WTC11 (cell line): ENCODE measurements around the gene SEMA4D. TPM values are rescaled to one million over a fixed set of nuclear protein-coding genes. Genes with fewer than 3 reads are reported as not detected.

Experiments used
- ATAC-seq: fragments of 200-7000 bp; cut with Tn5 transposase; 2 replicates; pipeline ENCODE4 v1.10.0; 2021; ENCODE audit warnings: mild to moderate bottlenecking, moderate library complexity
- CTCF ChIA-PET: fragments of 300-600 bp; sonication (Branson Sonifier 250); formaldehyde crosslinking; loops from one replicate; lab custom pipeline; 2021; ENCODE audit warnings: antibody characterized with exemption; lab: Charles Lee
- POLR2A ChIA-PET: fragments of 350-600 bp; sonication (Branson Sonifier 250); formaldehyde crosslinking; loops from one replicate; lab custom pipeline; 2021; ENCODE audit warnings: antibody characterized with exemption; lab: Charles Lee
- DNase-seq: peaks from one replicate; pipeline ENCODE4 v3.0.0; 2021; ENCODE audit warnings: low spot score
- H3K27ac Mint-ChIP-seq: 2 replicates; pipeline ENCODE4 v1.8.0; 2021; ENCODE audit warnings: mixed read lengths
- H3K27me3 Mint-ChIP-seq: 2 replicates; pipeline ENCODE4 v1.8.0; 2021; ENCODE audit warnings: low read depth, mild to moderate bottlenecking, moderate library complexity, mixed read lengths
- H3K36me3 Mint-ChIP-seq: 2 replicates; pipeline ENCODE4 v1.8.0; 2021; ENCODE audit warnings: mixed read lengths
- H3K4me1 Mint-ChIP-seq: 2 replicates; pipeline ENCODE4 v1.8.0; 2022; ENCODE audit warnings: mixed read lengths
- H3K4me3 Mint-ChIP-seq: 2 replicates; pipeline ENCODE4 v1.8.0; 2021; ENCODE audit warnings: mild to moderate bottlenecking, moderate library complexity, mixed read lengths
- H3K9me3 Mint-ChIP-seq: 2 replicates; pipeline ENCODE4 v1.8.0; 2021; ENCODE audit warnings: mixed read lengths
- CREM ChIP-seq: sonication (generic); formaldehyde crosslinking; IDR thresholded peaks from 2 replicates; pipeline ENCODE4 v1.8.1; 2022; ENCODE audit warnings: mild to moderate bottlenecking, missing genetic modification reagents, moderate library complexity
- ELF4 ChIP-seq: sonication (generic); formaldehyde crosslinking; IDR thresholded peaks from 2 replicates; pipeline ENCODE4 v1.8.1; 2022; ENCODE audit warnings: low read depth, mild to moderate bottlenecking, moderate library complexity, missing genetic modification reagents
- ESRRA ChIP-seq: sonication (generic); formaldehyde crosslinking; IDR thresholded peaks from 2 replicates; pipeline ENCODE4 v1.8.1; 2022; ENCODE audit warnings: mild to moderate bottlenecking, missing genetic modification reagents, borderline replicate concordance
- ETV6 ChIP-seq: sonication (generic); formaldehyde crosslinking; IDR thresholded peaks from 2 replicates; pipeline ENCODE4 v1.8.1; 2022; ENCODE audit warnings: mild to moderate bottlenecking, missing genetic modification reagents
- GRHL2 ChIP-seq: fragments of 250-450 bp; sonication (Bioruptor Pico); IDR thresholded peaks from 2 replicates; pipeline ENCODE4 v1.8.0; 2022; ENCODE audit warnings: mild to moderate bottlenecking, moderate library complexity; ENCODE audit not compliant: insufficient replicate concordance, severe bottlenecking
- GTF2I ChIP-seq: fragments of 250-450 bp; sonication (Bioruptor Pico); conservative IDR thresholded peaks from 2 replicates; pipeline ENCODE4 v1.4.0; 2021; ENCODE audit warnings: mild to moderate bottlenecking
- HMGA2 ChIP-seq: fragments of 250-450 bp; sonication (Bioruptor Pico); IDR thresholded peaks from 2 replicates; pipeline ENCODE4 v1.4.0; 2021; ENCODE audit warnings: mild to moderate bottlenecking, moderate library complexity
- IRF2 ChIP-seq: sonication (generic); formaldehyde crosslinking; IDR thresholded peaks from 2 replicates; pipeline ENCODE4 v1.8.0; 2022; ENCODE audit warnings: low read depth, missing genetic modification reagents, borderline replicate concordance
- JAZF1 ChIP-seq: fragments of 250-450 bp; sonication (Bioruptor Pico); IDR thresholded peaks from 2 replicates; pipeline ENCODE4 v1.9.0; 2021; ENCODE audit warnings: moderate library complexity, mild to moderate bottlenecking, inconsistent platforms
- JUN ChIP-seq: sonication (generic); formaldehyde crosslinking; IDR thresholded peaks from 2 replicates; pipeline ENCODE4 v1.8.0; 2023; ENCODE audit warnings: mild to moderate bottlenecking, missing genetic modification reagents
- KAT7 ChIP-seq: sonication (generic); formaldehyde crosslinking; IDR thresholded peaks from 2 replicates; pipeline ENCODE4 v1.8.1; 2023; ENCODE audit warnings: missing genetic modification reagents, mild to moderate bottlenecking, borderline replicate concordance
- MAX ChIP-seq: sonication (generic); formaldehyde crosslinking; IDR thresholded peaks from 2 replicates; pipeline ENCODE4 v1.8.0; 2022; ENCODE audit warnings: mild to moderate bottlenecking, missing genetic modification reagents
- NFE2L1 ChIP-seq: sonication (generic); formaldehyde crosslinking; IDR thresholded peaks from 2 replicates; pipeline ENCODE4 v1.8.1; 2023; ENCODE audit warnings: missing genetic modification reagents
- RELA ChIP-seq: sonication (generic); formaldehyde crosslinking; IDR thresholded peaks from 2 replicates; pipeline ENCODE4 v1.8.1; 2022; ENCODE audit warnings: missing genetic modification reagents, mild to moderate bottlenecking, borderline replicate concordance
- SMAD3 ChIP-seq: sonication (generic); formaldehyde crosslinking; IDR thresholded peaks from 2 replicates; pipeline ENCODE4 v1.8.0; 2022; ENCODE audit warnings: missing genetic modification reagents, mild to moderate bottlenecking, borderline replicate concordance
- SOX15 ChIP-seq: fragments of 250-450 bp; sonication (Bioruptor Pico); IDR thresholded peaks from 2 replicates; pipeline ENCODE4 v1.9.0; 2021; ENCODE audit warnings: mild to moderate bottlenecking
- SP1 ChIP-seq: sonication (generic); formaldehyde crosslinking; conservative IDR thresholded peaks from 2 replicates; pipeline ENCODE4 v1.8.1; 2022; ENCODE audit warnings: missing genetic modification reagents
- TEAD1 ChIP-seq: sonication (generic); formaldehyde crosslinking; IDR thresholded peaks from 2 replicates; pipeline ENCODE4 v1.8.0; 2022; ENCODE audit warnings: mild to moderate bottlenecking, missing genetic modification reagents
- TEAD4 ChIP-seq: sonication (generic); formaldehyde crosslinking; IDR thresholded peaks from 2 replicates; pipeline ENCODE4 v1.8.0; 2022; ENCODE audit warnings: mild to moderate bottlenecking, missing genetic modification reagents
- TP53 ChIP-seq: sonication (generic); formaldehyde crosslinking; IDR thresholded peaks from 2 replicates; pipeline ENCODE4 v1.8.1; 2023; ENCODE audit warnings: mild to moderate bottlenecking, missing genetic modification reagents
- ZNF121 ChIP-seq: sonication (generic); formaldehyde crosslinking; IDR thresholded peaks from 2 replicates; pipeline ENCODE4 v1.8.0; 2023; ENCODE audit warnings: missing genetic modification reagents
- ZNF138 ChIP-seq: sonication (generic); formaldehyde crosslinking; conservative IDR thresholded peaks from 2 replicates; pipeline ENCODE4 v1.8.1; 2022; ENCODE audit warnings: mild to moderate bottlenecking, moderate library complexity, missing genetic modification reagents
- ZNF232 ChIP-seq: sonication (generic); formaldehyde crosslinking; IDR thresholded peaks from 2 replicates; pipeline ENCODE4 v1.8.0; 2022; ENCODE audit warnings: mild to moderate bottlenecking, missing genetic modification reagents
- ZNF423 ChIP-seq: fragments of 250-450 bp; sonication (Bioruptor Pico); IDR thresholded peaks from 2 replicates; pipeline ENCODE4 v2.1.2; 2022; ENCODE audit warnings: mild to moderate bottlenecking, moderate library complexity
- total RNA-seq: library from RNA; stranded (reverse); gene quantifications from 3 replicates; pipeline ENCODE4 v1.2.3, GENCODE V29; 2021
- TF ChIP-seq, protein P1 (sequence below): sonication (generic); formaldehyde crosslinking; IDR thresholded peaks from 2 replicates; pipeline ENCODE4 v1.8.1; 2022; ENCODE audit warnings: mild to moderate bottlenecking, moderate library complexity, missing genetic modification reagents
- TF ChIP-seq, protein P2 (sequence below): sonication (generic); formaldehyde crosslinking; IDR thresholded peaks from 2 replicates; pipeline ENCODE4 v1.8.0; 2023; ENCODE audit warnings: mild to moderate bottlenecking, missing genetic modification reagents
- TF ChIP-seq, protein P3 (sequence below): sonication (generic); formaldehyde crosslinking; IDR thresholded peaks from 2 replicates; pipeline ENCODE4 v1.8.0; 2023; ENCODE audit warnings: missing genetic modification reagents

The SEMA4D gene
- total RNA-seq, 1 experiment from 2014 or later = 67.8 TPM

DNA sequence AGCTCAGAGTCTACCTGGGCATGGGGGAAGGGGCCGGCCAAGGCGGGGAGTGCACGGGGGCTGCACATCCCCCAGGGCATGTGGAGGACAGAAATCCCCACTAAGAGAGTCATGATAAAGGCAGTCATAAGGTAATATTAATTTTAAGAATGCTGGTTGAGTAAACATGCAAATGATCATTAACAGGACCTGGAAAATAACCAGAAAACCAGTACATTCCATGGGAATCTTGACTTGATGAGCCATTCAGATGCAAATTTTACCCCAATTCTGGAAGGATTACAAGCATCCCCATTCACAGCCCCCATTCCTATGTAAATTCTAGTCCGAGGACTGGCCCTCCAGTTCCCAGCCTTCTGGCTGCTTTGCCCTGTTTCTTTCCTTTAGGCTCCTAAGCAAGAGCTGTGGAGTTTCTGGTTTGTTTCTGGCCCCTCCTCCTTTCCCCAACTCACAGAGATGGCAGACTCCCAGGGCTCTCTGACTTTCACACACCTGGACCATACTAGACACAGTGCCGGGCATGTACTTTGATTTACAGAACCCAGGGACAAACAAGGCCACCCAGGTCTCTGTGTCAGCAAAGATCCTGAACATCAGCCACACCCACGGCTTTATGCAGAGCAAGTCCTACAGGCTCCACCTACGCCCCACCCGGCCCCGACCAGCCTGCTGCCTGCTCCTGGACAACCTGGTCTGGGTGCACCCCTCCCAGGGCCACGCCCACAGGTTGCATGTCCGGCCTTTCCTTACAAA is 62.7 kb downstream of the SEMA4D start:
- Mint-ChIP-seq H3K9me3 (no peaks in the 10 kb centered on the region), H3K27ac (peak overlapping the region; percentile 100), H3K36me3 (no peaks in the 10 kb centered on the region), H3K4me1 (peaks cover 90% of the 10 kb centered on the region), H3K27me3 (no peaks in the 10 kb centered on the region), H3K4me3 (peak overlapping the region; percentile 62)
- TF ChIP-seq ZNF121 (CRISPR knock-in tag) (peak; percentile 84), ZNF232 (CRISPR knock-in tag) (0 out of 2 replicates have a peak, but pooled peaks have one; percentile 64), TEAD1 (CRISPR knock-in tag) (peak; percentile 43; the same call in 1 of the 2 replicates), RELA (CRISPR knock-in tag) (no peak), NFE2L1 (CRISPR knock-in tag) (no peak), SP1 (peak; percentile 76), ETV6 (0 out of 2 replicates have a peak, but pooled peaks have one; percentile 36), SMAD3 (CRISPR knock-in tag) (0 out of 2 replicates have a peak, but pooled peaks have one; percentile 27)
- peak; percentile 93 for DNase-seq
- CTCF ChIA-PET = interaction anchor here (0.9 to 3.1 kb wide), 7 partner anchors 16 to 158 kb away, joined by 3 to 16 read pairs (median 5); no protein-coding TSS in a partner anchor
- POLR2A ChIA-PET = interaction anchor here (0.6 to 1.3 kb wide), 2 partner anchors 88 to 99 kb away, joined by 3 read pairs; no protein-coding TSS in a partner anchor
- ATAC-seq = peak; percentile 90

DNA sequence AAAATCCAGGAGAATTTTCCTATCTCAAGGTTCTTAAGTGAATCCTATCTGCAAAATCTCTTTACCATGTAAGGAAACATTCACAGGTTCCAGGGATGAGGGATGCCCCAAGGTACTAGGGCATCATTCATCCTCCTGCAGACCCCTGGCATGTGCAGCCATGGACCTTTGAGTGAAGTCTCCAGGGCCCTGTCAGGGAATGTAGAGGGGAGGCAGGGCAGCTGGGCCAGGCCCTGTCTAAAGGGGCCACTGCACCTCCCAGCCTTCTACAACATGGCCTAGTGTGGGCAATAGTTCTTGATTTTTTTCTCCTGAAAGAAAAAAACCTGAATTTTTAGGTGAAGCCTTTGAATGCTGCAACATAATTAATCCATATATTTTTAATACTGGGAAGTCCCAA is 63.3 kb downstream of the SEMA4D start:
- Mint-ChIP-seq H3K27ac (peak overlapping the region; percentile 100), H3K27me3 (no peaks in the 10 kb centered on the region), H3K4me1 (peaks cover 90% of the 10 kb centered on the region), H3K9me3 (no peaks in the 10 kb centered on the region), H3K36me3 (no peaks in the 10 kb centered on the region), H3K4me3 (peak overlapping the region; percentile 62)
- TF ChIP-seq HMGA2 (no peak), GRHL2 (CRISPR knock-in tag) (no peak), TP53 (CRISPR knock-in tag) (no peak), SOX15 (CRISPR knock-in tag) (no peak), CREM (CRISPR knock-in tag) (no peak), GTF2I (CRISPR knock-in tag) (no peak), SP1 (no peak), KAT7 (CRISPR knock-in tag) (no peak), JAZF1 (CRISPR knock-in tag) (no peak), MAX (CRISPR knock-in tag) (no peak), ETV6 (no peak), ELF4 (CRISPR knock-in tag) (no peak), ESRRA (CRISPR knock-in tag) (no peak)
- TF ChIP-seq, protein P1, sequence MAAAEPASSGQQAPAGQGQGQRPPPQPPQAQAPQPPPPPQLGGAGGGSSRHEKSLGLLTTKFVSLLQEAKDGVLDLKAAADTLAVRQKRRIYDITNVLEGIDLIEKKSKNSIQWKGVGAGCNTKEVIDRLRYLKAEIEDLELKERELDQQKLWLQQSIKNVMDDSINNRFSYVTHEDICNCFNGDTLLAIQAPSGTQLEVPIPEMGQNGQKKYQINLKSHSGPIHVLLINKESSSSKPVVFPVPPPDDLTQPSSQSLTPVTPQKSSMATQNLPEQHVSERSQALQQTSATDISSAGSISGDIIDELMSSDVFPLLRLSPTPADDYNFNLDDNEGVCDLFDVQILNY (CRISPR knock-in tag) = no peak
- CTCF ChIA-PET = interaction anchor here (1.2 to 3.1 kb wide), 6 partner anchors 17 to 159 kb away, joined by 3 to 16 read pairs (median 5); no protein-coding TSS in a partner anchor
- POLR2A ChIA-PET = interaction anchor here (0.6 kb wide), 1 partner anchor 89 kb away, joined by 3 read pairs; no protein-coding TSS in a partner anchor
- ATAC-seq (peak; percentile 6), DNase-seq (no peak)

DNA sequence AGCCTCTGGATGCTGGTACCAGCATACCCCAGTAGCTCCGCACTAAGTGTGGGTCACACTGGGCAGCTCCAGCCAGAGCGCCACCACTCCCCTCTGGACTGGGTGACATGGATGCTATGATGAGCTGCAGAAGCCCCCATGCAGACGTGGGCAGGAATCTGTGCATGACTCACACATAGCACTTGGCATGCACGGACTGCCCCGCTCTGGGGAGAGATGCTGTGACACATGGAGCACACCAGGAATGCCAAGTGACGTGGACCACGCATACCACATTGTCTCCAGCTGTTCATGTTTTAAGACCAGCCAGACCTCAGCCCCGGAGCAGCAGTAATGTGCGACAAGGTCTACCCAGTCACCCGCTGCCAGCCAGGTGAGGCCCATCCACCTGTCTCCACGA is 64.1 kb downstream of the SEMA4D start:
- no peak for ATAC-seq
- Mint-ChIP-seq H3K4me3 (no peak overlapping the region), H3K4me1 (peaks cover 91% of the 10 kb centered on the region), H3K36me3 (no peaks in the 10 kb centered on the region), H3K9me3 (no peaks in the 10 kb centered on the region), H3K27ac (peak overlapping the region; percentile 100), H3K27me3 (no peaks in the 10 kb centered on the region)
- POLR2A ChIA-PET = no interaction called here
- CTCF ChIA-PET = interaction anchor here (3.1 kb wide), 1 partner anchor 115 kb away, joined by 16 read pairs; no protein-coding TSS in a partner anchor
- no peak for DNase-seq
- no peak for TF ChIP-seq MAX (CRISPR knock-in tag)
- no peak for TF ChIP-seq TEAD4 (CRISPR knock-in tag)
- TF ChIP-seq, protein P2, sequence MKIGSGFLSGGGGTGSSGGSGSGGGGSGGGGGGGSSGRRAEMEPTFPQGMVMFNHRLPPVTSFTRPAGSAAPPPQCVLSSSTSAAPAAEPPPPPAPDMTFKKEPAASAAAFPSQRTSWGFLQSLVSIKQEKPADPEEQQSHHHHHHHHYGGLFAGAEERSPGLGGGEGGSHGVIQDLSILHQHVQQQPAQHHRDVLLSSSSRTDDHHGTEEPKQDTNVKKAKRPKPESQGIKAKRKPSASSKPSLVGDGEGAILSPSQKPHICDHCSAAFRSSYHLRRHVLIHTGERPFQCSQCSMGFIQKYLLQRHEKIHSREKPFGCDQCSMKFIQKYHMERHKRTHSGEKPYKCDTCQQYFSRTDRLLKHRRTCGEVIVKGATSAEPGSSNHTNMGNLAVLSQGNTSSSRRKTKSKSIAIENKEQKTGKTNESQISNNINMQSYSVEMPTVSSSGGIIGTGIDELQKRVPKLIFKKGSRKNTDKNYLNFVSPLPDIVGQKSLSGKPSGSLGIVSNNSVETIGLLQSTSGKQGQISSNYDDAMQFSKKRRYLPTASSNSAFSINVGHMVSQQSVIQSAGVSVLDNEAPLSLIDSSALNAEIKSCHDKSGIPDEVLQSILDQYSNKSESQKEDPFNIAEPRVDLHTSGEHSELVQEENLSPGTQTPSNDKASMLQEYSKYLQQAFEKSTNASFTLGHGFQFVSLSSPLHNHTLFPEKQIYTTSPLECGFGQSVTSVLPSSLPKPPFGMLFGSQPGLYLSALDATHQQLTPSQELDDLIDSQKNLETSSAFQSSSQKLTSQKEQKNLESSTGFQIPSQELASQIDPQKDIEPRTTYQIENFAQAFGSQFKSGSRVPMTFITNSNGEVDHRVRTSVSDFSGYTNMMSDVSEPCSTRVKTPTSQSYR (CRISPR knock-in tag) = no peak
- no peak for TF ChIP-seq ELF4 (CRISPR knock-in tag)
- TF ChIP-seq IRF2 = no peak
- no peak; the same call in 1 of the 2 replicates for TF ChIP-seq ZNF138 (CRISPR knock-in tag)
- no peak for TF ChIP-seq SP1
- TF ChIP-seq, protein P3, sequence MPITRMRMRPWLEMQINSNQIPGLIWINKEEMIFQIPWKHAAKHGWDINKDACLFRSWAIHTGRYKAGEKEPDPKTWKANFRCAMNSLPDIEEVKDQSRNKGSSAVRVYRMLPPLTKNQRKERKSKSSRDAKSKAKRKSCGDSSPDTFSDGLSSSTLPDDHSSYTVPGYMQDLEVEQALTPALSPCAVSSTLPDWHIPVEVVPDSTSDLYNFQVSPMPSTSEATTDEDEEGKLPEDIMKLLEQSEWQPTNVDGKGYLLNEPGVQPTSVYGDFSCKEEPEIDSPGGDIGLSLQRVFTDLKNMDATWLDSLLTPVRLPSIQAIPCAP = no peak
- no peak for TF ChIP-seq ZNF232 (CRISPR knock-in tag)
- no peak for TF ChIP-seq JUN
- no peak for TF ChIP-seq ZNF423 (CRISPR knock-in tag)
